ENCODE results near the gene DSE.

The DSE gene

DNA sequence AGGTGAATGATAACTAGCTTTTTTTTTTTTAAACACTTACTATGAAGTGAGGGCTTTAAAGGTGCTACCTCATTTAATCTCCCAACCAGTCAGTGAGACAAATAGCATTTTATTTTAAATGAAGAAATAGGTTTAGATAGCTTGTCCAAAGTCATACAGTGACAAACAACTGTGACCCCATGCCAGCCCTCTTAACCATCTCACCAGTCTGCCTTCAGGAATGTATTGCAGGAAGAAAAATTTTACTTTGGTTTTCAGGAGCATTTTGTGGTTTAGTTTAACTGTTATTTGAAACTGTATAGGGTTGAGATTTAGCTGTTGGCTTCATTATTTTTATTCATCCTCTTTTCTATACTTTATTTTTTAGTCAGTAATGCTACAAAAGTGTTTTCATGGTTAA, 18.6 kb downstream of the DSE start:
- DNase-seq = peak; percentile 43

DNA sequence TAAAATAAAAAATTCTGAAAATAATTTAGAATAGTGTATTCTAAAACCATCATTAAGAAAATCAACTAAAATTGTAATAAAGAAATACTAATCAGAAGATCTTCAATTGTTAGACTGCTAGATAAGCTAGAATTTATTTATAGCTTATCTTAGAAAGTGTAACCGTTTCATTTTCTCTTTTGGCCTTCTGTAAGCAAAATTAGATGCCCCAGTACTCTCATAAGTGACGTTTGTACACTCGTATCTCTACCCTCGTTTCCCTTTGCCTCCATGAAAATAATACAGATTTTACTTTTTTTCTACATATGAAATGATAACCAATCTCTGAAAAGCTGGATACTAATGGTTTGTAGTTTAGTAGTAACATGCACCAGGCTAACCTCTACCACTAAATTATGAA, 19.8 kb downstream of the DSE start:
- DNase-seq = no peak

DNA sequence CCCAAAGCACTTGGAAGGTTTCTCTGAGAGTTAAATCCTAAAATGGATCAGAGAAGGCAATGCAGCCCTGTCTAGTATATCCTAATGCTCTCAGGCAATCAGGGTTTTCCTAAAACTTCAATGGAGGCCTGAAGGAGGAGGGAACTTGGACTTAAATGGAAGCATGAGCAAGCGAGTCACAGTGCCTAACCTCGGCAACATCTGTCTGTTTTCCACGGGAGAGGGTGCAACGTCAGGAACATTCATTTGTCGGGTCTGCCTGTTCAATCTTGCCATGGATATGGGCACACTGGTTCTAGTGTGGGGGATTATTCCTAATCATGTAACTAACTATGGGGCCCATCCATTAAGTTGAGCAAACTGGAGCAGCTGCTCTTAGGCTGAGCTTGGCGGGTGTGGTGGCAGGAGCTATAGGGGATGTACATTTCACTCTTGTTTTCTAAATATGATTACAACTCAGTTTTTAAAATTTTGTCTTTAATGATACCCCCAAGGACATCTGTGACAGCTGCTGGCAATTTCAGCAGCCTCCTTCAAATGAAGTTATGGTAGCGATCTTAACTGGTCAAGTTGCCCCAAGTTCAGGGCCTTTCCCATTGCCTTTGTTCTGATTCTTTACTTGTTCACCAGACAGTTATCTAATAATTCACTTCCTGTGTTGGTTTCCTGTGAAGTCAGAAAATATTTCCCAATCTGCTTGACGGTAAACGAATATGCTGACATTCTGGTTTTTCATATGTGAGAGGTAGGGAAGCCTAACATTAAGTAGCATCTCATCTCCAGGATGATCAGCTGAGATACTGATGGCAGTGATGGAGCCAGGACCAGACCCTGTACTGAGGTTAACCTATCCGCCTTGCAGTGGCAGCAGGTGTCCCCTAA, 21.6 kb downstream of the DSE start:
- peak; percentile 49 for DNase-seq

DNA sequence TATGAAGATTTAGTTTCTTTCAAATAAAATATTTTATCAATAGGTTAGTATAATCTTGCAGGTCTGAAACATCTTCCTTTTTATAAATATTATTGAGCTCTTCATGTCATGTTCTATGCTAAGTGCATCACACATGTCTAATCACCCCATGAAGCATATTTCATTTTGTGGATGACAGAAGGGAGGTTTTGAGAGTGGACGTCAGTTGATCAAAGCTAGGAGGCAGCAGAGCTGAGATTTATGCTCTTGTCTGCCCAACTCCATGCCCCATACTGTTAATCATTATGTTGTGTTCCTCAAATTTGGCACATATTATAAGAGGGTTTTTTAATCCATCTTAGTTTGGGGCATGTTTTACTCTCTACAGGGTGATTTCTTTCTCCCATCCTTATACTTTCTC, 22.7 kb downstream of the DSE start:
- DNase-seq = no peak

DNA sequence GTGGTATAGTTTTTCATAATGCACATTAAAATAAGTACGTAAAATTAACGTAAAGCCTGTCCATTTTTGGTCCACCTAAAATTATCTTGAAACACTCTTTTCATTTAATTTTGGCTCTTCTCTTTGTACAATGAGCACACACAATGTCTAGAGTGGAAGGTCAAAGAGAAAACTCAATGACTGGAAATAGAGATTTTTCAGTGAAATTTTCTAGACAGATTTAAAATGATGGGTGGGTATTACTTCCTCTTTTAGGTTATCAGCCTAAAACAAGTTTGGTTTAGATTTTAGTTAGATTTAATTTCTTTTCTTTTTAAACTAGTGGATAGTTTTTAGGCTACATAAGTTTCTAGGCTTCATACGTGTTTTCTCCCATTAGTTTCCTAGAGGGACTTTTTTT, 24.9 kb downstream of the DSE start:
- DNase-seq = no peak

DNA sequence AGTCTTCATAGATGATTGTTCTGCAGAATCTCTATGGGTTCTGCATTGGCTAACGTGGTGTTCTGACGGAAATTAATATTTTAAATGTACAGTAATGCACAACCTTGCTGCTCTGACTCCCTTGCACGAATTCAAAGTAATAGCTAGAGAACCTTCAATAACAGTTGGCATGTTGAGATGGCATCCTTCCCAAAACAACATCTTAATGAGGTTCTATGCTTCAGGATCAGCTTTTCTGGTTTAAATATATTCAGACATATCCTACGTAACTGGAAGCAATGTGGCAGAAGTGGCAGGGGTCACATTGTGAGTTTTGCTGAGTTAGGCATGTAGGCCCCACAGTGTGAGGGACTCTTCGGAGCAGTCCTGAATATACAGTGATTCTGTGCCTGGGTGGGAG, 25.7 kb downstream of the DSE start:
- DNase-seq = peak; percentile 34

DNA sequence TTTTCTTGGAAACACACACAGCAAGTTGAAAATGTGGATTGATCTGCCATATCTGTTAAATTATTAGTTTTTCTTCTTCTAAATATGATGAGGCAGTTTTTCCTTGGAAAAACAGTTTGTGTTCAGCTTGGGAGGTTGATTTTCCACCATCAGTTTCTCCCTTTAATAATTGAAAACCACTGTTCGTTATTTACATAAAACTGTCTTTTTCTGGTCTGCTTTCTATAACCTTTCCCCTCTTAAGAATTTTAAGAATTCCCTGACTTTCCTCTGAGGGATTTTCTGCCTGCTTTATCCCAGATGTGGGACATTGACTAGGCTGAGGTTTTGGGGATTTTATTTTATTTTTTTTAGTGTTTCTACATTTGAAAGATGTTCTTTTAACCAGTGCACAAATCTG, 27.2 kb downstream of the DSE start:
- DNase-seq = peak; percentile 82

DNA sequence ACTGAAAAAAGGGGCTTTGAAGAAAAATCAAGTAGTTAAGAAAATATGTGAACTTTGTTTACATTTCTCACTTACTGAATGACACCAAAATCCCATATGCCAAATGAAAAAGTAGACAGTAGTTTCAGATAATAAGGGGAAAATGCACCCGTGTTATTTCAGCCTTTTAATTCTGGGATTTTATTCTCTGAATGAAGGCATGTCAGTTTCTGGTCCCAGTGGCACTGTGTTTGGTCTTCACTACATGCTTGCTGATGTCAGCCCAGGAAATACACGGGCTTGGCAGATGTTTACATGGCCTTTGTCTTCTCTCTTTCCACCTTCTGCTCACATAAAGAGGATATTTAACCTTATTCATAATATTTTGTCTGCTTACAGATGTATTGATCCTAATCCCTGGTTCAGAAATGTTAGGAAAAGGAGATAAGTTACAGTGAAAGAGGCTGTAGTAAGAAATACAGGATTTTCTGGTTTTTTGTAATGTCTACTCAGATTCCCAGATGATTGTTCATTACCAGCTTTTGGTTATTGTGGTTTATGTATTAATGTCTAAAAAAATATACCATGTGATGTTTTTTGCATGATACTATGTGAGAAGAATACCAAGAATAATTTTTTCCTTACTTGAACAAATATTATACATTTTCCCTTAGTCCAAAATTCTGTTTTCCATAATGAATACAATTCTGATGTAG, 27.7 kb downstream of the DSE start:
- peak; percentile 76 for DNase-seq

DNA sequence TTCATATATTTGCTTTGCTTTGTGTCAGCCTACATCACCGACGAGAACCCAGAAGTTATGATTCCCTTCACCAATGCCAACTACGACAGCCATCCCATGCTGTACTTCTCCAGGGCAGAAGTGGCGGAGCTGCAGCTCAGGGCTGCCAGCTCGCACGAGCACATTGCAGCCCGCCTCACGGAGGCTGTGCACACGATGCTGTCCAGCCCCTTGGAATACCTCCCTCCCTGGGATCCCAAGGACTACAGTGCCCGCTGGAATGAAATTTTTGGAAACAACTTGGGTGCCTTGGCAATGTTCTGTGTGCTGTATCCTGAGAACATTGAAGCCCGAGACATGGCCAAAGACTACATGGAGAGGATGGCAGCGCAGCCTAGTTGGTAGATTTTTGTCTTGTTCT, 28.5 kb downstream of the DSE start:
- DNase-seq = no peak

DNA sequence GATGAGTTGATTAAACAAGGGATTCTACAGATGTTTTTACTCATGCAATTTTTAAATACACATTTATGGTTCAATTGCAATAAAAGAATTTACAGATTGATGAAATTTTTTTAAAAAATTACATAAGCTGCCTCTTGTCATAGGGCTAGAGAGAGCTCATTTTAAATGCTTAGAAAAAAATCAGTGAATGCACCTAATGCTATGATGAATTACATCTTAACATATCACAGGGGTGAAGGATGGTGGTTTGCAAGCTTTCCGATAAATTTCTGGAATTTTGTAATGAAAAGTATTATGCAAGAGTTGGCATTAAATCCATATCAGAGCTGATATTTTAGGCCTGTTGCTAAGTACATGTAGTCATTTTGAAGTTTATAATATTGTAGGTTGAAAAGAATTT, 29.6 kb downstream of the DSE start:
- DNase-seq = peak; percentile 55

DNA sequence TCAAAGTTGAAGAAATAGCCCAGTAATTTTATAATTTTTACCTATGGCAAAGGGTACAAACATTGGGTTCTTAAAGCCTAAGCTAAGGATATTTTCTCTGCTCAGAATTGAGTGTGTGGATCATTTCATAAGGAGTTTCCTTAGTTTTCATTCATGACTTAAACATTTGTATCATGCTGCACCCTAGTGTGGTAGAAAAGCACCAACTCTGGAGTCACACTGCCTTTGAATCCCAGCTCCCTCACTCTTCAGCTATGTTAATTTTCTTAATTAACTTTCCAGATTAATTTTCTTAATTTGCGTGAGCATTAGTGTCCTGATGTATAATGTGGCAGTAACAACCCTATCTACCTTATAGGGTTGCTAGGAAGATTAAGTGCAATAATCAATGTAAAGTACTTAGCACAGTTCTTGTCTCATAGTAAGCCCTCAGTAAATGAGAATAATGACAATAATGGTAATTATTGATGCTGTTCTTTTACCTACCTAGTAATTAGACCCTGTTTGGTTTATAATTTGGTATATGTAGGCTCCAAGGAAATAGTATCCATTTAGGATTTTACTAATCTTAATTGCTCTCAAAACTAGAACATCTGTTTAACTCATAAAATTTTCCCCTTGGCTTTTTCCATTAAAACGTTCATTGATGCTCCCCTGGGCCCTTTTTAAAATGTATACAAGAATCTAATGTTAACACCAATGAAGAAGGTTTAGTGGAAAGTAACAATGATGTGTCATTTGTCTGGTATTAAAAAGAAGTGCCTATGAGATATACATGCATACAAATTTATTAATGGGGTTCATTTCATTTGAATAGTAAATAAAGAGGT, 31.6 kb downstream of the DSE start:
- DNase-seq = no peak

DNA sequence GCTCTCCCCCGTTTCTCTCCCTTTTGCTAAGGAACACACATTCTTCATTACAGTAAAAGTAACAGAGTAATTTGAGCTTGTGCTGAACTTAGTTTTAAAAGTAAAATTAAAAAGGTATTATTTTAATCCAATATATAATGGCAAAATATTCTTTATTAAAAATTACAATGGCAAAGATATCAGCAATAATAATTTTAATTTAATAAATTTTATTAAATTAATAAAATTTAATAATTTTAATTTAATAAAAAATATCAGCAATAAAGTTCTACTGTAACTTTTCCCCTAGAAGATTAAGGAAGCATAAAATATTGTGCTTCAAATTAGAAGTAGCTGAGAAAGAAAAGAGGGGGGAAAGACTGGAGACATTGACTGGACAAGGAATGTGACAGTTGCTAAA, 32.5 kb downstream of the DSE start:
- DNase-seq = no peak

DNA sequence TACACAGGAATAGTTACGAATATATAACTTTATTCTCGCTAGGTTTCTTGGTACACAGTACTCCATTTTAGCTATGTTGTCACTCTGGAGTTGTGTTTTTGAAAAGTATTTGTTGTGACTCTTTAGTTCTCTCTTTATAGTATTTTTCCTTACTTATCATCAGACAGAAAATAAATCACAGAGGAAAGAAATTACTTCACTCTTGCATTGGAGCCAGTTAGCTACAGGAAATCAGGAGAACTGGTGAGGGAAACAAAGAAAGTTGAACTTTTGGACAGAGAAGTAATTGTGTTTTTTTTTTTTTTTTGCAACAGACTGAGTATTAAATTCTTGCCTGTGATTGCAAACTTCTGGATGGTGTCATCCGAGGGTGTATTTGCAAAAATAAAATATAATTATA, 33.9 kb downstream of the DSE start:
- peak; percentile 17 for DNase-seq

DNA sequence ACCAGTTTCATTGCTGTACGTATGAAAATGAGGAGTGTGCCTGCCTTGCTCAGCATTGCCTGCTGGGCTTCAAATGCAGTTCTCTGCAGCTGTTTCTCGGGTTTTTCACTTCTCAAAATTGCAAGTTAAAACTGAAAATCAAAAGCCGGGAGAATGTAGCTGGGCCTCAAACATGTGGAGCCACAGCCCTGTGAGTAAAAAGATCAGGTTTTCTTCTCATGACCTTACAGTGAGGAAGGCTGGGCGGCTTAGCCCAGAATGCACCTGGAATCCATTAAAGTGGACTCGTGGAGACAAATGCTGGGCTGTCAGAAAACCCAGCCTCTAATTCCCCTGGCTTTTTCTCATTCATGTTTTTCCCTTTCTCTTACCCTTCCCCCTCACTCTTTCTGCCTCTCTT, 34.4 kb downstream of the DSE start:
- DNase-seq = peak; percentile 81

DNA sequence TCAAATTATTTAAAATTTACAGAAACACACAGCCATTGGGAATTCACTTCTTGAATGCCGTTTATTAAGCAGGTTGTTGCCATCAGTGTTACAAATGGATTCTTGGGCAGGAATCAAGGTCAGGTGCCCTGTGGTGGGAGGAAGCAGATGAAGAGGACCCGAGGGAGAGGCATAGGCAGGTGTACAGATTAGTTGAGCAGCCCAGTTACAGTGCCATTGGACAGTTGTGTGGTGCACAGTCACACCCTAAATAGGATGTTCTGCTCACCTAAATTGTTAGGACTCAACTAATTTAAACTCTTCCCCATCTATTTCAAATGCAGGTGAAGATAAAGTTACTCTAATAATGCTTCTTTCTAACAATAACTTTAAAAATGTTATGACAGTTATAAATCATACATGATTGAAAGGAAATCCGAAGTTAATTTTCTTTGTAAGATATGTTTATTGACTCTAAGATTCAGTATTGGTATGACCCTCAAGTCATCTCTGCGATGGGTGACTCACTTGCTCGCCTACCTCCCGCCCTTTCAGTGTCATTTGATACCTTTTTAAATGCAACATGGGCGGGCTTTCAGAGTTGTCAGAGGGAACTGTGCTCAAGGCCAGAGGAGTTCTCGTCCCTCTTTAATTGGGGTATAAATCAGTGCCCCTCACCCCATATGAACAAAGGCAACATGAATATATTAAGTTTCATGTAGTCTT, 35.1 kb downstream of the DSE start:
- peak; percentile 84 for DNase-seq

DNA sequence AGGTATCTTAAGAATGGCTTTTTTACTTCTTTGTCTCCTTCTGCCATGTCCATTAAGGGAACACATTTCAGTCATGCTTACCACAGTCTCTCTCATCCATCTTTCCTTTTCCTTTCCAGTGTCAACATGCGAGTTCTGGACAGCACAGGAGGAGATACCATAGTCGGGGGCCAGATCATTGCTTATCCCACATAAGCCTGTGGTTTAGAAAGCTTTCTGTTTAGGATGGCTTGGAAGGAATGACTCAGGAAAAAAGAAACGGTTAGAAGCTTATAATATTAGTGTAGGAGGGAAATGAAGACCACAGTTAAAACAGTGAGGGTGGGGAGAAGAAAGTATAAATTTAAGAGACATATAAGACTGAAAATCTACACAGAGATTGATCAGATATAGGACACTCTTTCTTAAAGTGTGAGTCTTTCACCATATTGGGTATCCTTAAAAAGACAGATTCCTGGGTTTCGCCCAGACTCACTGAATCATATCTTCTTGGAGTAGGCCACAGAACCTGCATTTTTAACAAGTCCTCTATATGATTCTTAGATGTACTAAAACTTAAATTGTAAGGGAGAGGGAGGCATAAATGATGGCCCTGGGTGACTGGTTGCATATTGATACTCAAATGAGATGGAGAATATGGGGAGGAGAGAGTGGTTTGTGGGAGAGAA, 36.1 kb downstream of the DSE start:
- DNase-seq = peak; percentile 90

DNA sequence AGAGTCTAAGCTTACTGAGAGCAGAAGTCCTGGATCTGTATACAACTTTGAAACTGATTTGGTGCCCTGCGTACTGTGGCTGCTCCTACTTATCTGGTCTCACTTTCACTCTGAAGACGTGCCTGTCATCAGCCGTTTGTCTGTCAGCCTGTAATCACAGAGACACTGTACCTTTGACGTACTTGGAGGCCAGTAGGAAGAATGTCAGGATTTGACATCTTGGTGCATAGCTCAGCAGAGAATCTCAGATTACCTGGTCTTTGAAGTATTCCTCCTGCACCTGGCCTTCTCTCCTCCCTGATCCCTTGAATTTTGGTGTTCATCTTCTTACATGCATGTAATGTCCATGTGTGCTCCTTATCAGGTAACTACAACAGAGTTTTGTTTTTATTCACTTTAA, 37.7 kb downstream of the DSE start:
- no peak for DNase-seq

DNA sequence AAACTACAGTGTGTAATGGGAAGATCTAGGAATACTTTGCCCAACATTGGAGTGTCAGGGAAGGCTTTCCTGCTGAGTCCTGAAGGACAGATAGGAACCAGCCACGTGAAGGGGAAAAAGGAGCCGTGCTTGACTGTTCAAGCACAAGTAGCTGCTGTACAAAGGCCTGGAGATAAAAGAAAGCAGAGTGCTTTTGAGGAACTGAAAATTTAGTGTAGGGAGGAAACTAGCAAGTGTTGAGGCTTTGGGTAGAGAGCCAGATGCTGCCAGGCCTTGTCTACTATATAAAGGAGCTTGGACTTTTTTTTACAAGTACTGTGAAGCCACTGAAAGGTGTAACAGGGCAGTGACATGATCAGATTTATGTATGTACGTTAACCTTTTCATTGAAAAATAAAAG, 39.0 kb downstream of the DSE start:
- DNase-seq = no peak

DNA sequence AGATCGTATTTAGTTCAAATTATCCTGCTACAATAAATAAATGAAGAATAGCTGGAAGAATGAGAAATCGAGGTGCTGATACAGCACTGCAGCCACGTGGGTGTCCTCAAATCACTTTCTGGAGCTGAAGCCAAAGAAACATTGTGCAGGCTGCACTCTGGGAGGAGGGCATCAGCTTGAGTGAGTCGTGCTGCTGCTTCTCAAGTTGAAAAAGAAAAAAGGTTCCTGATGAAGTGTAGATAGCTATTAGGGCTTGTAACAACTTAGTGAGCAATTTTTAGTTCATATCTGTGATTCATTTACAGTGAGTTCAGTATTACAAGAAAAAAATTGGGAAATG, 40.5 kb downstream of the DSE start:
- DNase-seq = peak; percentile 73

DNA sequence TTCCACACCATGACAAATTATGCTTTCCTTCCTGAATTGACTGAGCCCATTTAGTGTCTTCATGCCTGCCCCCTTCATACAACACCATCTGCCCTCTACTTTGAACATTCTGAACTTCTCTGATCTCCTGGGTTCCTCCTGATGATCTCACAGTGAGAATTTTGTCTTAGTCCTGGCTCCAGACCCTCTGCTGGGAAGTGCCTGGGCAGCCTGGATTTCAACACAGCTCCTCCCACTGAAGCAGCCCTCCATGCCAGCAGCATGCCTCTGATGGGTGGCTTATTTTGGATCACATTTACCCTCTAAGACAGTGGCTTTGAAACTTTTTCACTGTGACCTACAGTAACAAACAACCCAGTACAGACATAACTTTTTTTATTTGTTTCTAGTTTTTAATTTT, 41.5 kb downstream of the DSE start:
- DNase-seq = no peak

DNA sequence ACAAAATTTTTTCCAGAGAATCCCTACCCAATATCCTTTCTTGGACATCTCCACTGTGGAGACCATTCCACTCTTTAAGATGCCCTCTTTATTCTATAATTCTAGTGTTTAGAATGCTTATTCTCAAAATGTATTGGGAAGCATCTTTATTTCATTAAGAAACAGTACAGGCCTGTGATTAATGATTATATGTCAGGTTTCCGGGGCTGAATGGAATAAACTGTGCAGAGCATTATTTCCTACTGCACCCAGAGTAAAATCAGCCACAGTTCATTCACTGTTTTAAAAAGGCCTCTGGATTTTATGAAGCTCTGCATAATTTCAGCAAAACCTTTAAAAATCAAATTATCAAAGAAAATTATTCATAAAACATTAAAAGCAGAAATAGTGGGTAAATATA, 42.6 kb downstream of the DSE start:
- DNase-seq = no peak

DNA sequence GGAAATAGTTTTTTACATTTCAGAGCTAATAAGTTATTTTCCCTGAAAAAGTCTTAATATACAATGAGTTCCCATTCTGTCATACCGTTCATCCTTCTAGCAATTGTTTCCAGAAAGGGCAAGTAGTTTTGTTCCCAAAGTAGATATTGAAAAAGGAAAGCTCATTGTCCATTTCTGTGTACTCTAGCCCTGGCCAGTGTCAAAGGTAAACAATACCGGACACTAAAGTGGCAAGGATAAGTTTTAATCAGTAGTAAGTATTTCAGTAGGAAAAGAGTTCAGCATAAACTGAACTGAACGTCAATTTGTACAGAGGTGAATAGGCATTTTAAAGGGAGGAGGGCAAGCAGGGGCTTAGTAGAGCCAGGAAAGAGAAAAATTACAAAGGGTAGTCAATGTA, 46.9 kb downstream of the DSE start:
- DNase-seq = no peak
